Kidney glomerular epithelial cell (primary cell): ENCODE results near the gene COX7B.

Experiments used
- DNase-seq: peaks from one replicate; lab custom pipeline; 2025; lab: John Stamatoyannopoulos, UW

COX7B gene

DNA sequence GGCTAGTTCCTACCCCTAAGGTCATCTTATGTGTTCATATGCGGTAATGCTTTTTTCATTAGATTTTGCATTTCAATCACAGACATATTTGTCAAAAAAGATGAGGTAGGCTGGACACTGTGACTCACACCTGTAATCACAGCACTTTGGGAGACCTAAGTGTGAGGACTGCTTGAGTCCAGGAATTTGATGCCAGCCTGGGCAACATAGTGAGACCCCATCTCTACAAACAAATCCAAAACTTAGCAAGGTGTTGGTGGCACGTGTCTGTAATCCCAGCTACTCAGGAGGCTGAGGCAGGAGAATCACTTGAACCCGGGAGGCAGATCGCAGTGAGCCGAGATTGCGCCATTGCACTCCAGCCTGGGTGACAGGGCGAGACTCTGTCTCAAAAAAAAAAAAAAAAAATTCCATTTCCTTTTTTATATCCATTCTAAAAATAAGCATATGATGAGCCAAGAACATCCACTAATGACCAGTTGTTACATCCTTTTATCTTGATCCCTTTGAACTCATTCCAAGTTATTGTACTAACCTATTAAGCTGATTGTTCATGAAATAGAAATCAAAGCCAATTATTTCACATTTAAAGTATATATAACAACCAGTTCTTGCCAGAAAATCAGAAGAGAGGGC, 46.8 kb downstream of the COX7B start:
- no peak for DNase-seq

DNA sequence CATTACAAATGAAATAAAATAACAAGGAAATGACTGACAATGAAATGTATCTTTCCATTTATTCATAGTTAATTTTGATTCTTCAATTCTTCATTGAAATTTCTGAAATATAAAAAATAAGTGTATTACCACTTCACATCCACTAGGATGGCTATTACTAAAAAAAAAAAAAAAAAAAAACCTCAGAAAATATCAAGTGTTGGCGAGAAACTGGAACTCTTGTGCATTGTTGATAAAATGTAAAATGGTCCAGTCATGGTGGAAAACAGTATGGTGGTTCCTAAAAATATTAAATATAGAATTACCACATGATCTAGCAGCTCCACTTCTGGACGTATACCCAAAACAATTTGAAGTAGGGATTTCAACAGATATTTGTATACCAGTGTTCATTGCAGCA, 47.3 kb downstream of the COX7B start:
- no peak for DNase-seq

DNA sequence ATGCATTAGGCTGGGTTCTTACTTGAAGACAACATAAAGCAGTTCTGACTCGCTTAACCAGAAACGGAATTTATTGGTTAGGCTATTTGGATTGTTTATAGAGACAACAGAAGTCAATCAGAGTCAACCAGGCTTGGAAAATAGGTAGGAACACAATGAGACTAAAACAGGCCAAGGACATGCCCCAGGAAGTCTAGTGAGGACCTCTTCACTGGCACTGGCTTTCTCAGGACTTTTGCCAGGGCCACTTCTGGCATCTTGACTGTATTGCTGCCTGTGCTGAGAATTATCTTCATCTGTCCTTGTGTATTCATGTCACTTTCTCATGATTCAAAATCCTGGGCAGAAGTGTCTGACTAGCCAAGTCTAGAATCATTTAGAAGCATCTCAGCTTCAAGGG, 50.6 kb downstream of the COX7B start:
- no peak for DNase-seq

DNA sequence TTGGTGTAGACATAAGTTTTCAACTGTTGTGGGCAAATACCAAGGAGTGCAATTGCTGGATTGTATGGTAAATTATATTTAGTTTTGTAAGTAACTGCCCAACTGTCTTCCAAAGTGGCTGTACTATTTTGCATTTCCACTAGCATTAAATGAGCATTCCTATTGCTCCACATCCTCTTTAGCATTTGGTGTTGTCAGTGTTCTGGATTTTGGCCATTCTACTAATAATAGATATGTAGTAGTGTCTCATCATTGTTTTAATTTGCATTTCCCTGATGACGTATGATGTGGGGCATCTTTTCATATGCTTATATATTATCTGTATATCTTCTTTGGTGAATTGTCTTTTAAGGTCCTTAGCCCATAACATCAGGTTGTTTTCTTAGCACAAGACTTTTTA, 52.9 kb downstream of the COX7B start:
- DNase-seq = no peak

DNA sequence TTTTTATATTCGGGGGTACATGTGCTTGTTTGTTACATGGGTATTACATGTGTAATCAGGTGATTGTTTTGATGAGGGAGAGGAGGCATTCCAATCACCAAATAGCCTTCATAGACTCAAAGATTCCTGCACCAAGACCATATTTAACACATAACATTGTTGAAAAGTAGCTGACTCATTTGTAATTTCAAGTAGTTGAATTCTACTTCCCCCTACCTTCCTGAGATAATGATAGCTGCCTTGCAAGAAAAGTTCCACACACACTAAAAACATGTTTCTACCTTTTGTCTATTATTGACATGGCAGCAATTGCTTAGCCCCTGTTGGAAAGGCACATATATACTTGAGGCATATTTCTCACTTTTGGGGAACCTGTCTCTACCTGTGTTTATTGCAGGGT, 54.0 kb downstream of the COX7B start:
- DNase-seq = no peak

DNA sequence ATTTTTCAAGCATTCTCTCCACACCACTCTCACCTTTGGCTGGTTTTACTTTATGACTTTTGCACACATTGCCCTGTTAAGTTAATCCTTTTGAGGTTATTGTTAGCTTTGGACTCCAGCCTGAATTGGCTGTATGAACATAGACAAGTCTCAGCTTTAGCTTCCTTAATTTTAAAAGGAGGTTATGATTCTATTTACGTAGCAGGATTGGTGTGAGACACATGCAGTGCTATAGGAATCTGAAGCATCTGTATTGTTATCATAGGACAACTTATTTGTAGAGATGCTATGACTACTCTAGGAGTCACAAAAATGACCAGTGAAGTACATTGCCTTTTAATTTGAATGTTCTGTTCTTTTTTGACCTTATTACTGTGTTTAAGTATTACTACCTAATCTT, 54.4 kb downstream of the COX7B start:
- no peak for DNase-seq
